ENCODE results near the gene COL21A1. TPM values are rescaled to one million over a fixed set of nuclear protein-coding genes. Genes with fewer than 3 reads are reported as not detected.

The COL21A1 gene
- polyA plus RNA-seq, 1 donor = 103 TPM

GRCh38 chr6:56176741-56177140 is 70.6 kb downstream of the COL21A1 start:
- no peak for DNase-seq

- no peak for DNase-seq
Observed at GRCh38 chr6:56173228-56173627, 74.2 kb downstream of the COL21A1 start.

- no peak for DNase-seq
Observed at GRCh38 chr6:56172144-56172543, 75.2 kb downstream of the COL21A1 start.

GRCh38 chr6:56169366-56169765 is 78.0 kb downstream of the COL21A1 start:
- DNase-seq = no peak

GRCh38 chr6:56168596-56168995 is 78.8 kb downstream of the COL21A1 start:
- DNase-seq = no peak

- DNase-seq = no peak
Observed at GRCh38 chr6:56162081-56162480, 85.3 kb downstream of the COL21A1 start.

GRCh38 chr6:56160489-56160888 is 86.9 kb downstream of the COL21A1 start:
- DNase-seq = no peak

- no peak for DNase-seq
Observed at GRCh38 chr6:56158571-56158970, 88.8 kb downstream of the COL21A1 start.

- DNase-seq = no peak
Observed at GRCh38 chr6:56156643-56157042, 90.7 kb downstream of the COL21A1 start.

GRCh38 chr6:56155634-56156141 is 91.7 kb downstream of the COL21A1 start:
- no peak for DNase-seq

GRCh38 chr6:56154076-56154475 is 93.3 kb downstream of the COL21A1 start:
- no peak for DNase-seq

- DNase-seq = no peak
Observed at GRCh38 chr6:56152611-56153010, 94.8 kb downstream of the COL21A1 start.

GRCh38 chr6:56151609-56152224 is 95.7 kb downstream of the COL21A1 start:
- DNase-seq = no peak

GRCh38 chr6:56148488-56149186 is 98.7 kb downstream of the COL21A1 start:
- no peak for DNase-seq

- DNase-seq = no peak
Observed at GRCh38 chr6:56147766-56148165, 99.6 kb downstream of the COL21A1 start.

GRCh38 chr6:56146086-56146485 is 101.3 kb downstream of the COL21A1 start:
- no peak for DNase-seq

GRCh38 chr6:56145616-56146015 is 101.8 kb downstream of the COL21A1 start:
- DNase-seq = no peak

- DNase-seq = no peak
Observed at GRCh38 chr6:56144538-56145324, 102.6 kb downstream of the COL21A1 start.

- DNase-seq = no peak
Observed at GRCh38 chr6:56143796-56144195, 103.6 kb downstream of the COL21A1 start.

- DNase-seq = no peak
Observed at GRCh38 chr6:56140090-56140489, 107.3 kb downstream of the COL21A1 start.

GRCh38 chr6:56115715-56116114 is 131.7 kb downstream of the COL21A1 start:
- no peak for DNase-seq

- no peak for DNase-seq
Observed at GRCh38 chr6:56109149-56109548, 138.2 kb downstream of the COL21A1 start.

GRCh38 chr6:56106231-56106630 is 141.1 kb downstream of the COL21A1 start:
- DNase-seq = no peak
